GM23338 (cell line): ENCODE data around the gene TRIM38. TPM values are rescaled to one million over a fixed set of nuclear protein-coding genes. Genes with fewer than 3 reads are reported as not detected.
A peak's percentile ranks its signal among the peaks of the same experiment; 100 is the strongest.

Experiments
- ATAC-seq: fragments of 200-7000 bp; cut with Tn5 transposase; 3 replicates; pipeline ENCODE4 v1.9.1; 2020
- DNase-seq: peaks from one replicate; pipeline ENCODE4 v3.0.0-alpha.2; 2015; ENCODE audit warnings: low spot score
- H2AFZ ChIP-seq: fragments of 200-600 bp; sonication (generic); 2 replicates; pipeline ENCODE4 v1.8.0; 2016; ENCODE audit warnings: antibody characterized with exemption, mild to moderate bottlenecking, moderate library complexity
- H3F3A ChIP-seq: fragments of 200-600 bp; sonication (generic); replicated peaks from 2 replicates; pipeline ENCODE4 v1.8.0; 2017; ENCODE audit warnings: antibody characterized with exemption, mixed run types, low read depth
- H3K27ac ChIP-seq: fragments of 200-600 bp; sonication (generic); 2 replicates; pipeline ENCODE4 v1.6.1; 2016; ENCODE audit warnings: low read depth
- H3K27me3 ChIP-seq: fragments of 200-600 bp; sonication (generic); 2 replicates; pipeline ENCODE4 v1.8.0; 2016; ENCODE audit warnings: mild to moderate bottlenecking, mixed run types, moderate library complexity; ENCODE audit not compliant: insufficient read depth
- H3K36me3 ChIP-seq: fragments of 200-600 bp; sonication (generic); 2 replicates; pipeline ENCODE4 v1.8.0; 2016; ENCODE audit warnings: mild to moderate bottlenecking; ENCODE audit not compliant: insufficient read depth
- H3K4me1 ChIP-seq: fragments of 200-600 bp; sonication (generic); 2 replicates; pipeline ENCODE4 v1.8.0; 2016; ENCODE audit warnings: mild to moderate bottlenecking, moderate library complexity; ENCODE audit not compliant: insufficient read depth
- H3K4me2 ChIP-seq: fragments of 200-600 bp; sonication (generic); 2 replicates; pipeline ENCODE4 v1.7.1; 2017; ENCODE audit warnings: mixed run types
- H3K4me3 ChIP-seq: fragments of 200-600 bp; sonication (generic); 2 replicates; pipeline ENCODE4 v1.6.1; 2016; ENCODE audit warnings: mixed run types
- H3K79me2 ChIP-seq: fragments of 200-600 bp; sonication (generic); replicated peaks from 2 replicates; pipeline ENCODE4 v1.8.0; 2017; ENCODE audit warnings: mild to moderate bottlenecking; ENCODE audit not compliant: insufficient read depth
- H3K9me2 ChIP-seq: fragments of 200-600 bp; sonication (generic); 2 replicates; pipeline ENCODE4 v1.8.0; 2017; ENCODE audit not compliant: insufficient read depth
- H4K20me1 ChIP-seq: fragments of 200-600 bp; sonication (generic); replicated peaks from 2 replicates; pipeline ENCODE4 v1.8.0; 2017; ENCODE audit warnings: mild to moderate bottlenecking; ENCODE audit not compliant: insufficient read depth
- H3K27ac Mint-ChIP-seq: 2 replicates; pipeline ENCODE4 v1.8.0; 2020; ENCODE audit warnings: inconsistent platforms, mild to moderate bottlenecking, moderate library complexity, mixed read lengths
- H3K27me3 Mint-ChIP-seq: 3 replicates; pipeline ENCODE4 v1.8.0; 2022; ENCODE audit warnings: low read depth, mild to moderate bottlenecking, moderate library complexity, mixed read lengths, inconsistent platforms; ENCODE audit not compliant: insufficient read depth, poor library complexity
- H3K36me3 Mint-ChIP-seq: 3 replicates; pipeline ENCODE4 v1.8.0; 2021; ENCODE audit warnings: low read depth, mild to moderate bottlenecking, inconsistent platforms, moderate library complexity, mixed read lengths
- H3K4me1 Mint-ChIP-seq: 3 replicates; pipeline ENCODE4 v1.8.0; 2020; ENCODE audit warnings: mild to moderate bottlenecking, inconsistent platforms, mixed read lengths
- H3K4me3 Mint-ChIP-seq: 3 replicates; pipeline ENCODE4 v1.8.0; 2021; ENCODE audit warnings: moderate library complexity, mild to moderate bottlenecking, inconsistent platforms, mixed read lengths
- H3K9me3 Mint-ChIP-seq: 3 replicates; pipeline ENCODE4 v1.8.0; 2020; ENCODE audit warnings: moderate library complexity, mild to moderate bottlenecking, inconsistent platforms, mixed read lengths
- CREB1 ChIP-seq: fragments of 250-450 bp; sonication (Bioruptor Pico); IDR thresholded peaks from 2 replicates; pipeline ENCODE4 v1.5.0; 2020; ENCODE audit warnings: low read depth, mild to moderate bottlenecking, moderate library complexity
- EZH2 ChIP-seq: fragments of 200-600 bp; sonication (generic); IDR thresholded peaks from one replicate; pipeline ENCODE4 v1.8.0; 2017; ENCODE audit warnings: antibody characterized with exemption, mild to moderate bottlenecking, low read depth; ENCODE audit not compliant: unreplicated experiment
- EZH2phosphoT487 ChIP-seq: fragments of 200-600 bp; sonication (generic); IDR thresholded peaks from one replicate; pipeline ENCODE4 v1.8.1; 2018; ENCODE audit warnings: antibody characterized with exemption; ENCODE audit not compliant: unreplicated experiment
- JUNB ChIP-seq: IDR thresholded peaks from one replicate; pipeline ENCODE4 v1.6.1; 2016; ENCODE audit warnings: antibody characterized with exemption; ENCODE audit not compliant: unreplicated experiment
- NANOG ChIP-seq: IDR thresholded peaks from 2 replicates; pipeline ENCODE4 v1.6.1; 2016; ENCODE audit warnings: antibody characterized with exemption, borderline replicate concordance
- POLR2AphosphoS5 ChIP-seq: IDR thresholded peaks from 2 replicates; pipeline ENCODE4 v1.6.1; 2016; ENCODE audit warnings: antibody characterized with exemption, low read depth
- ZNF114 ChIP-seq: fragments of 250-450 bp; sonication (Bioruptor Pico); IDR thresholded peaks from 2 replicates; pipeline ENCODE4 v1.5.0; 2020; ENCODE audit warnings: mild to moderate bottlenecking, moderate library complexity
- polyA plus RNA-seq: library from polyadenylated mRNA; unstranded; fragments of >200 nt; fragmentation: Nextera tagmentation; extraction: Ambion mirVana; gene quantifications from 2 replicates; pipeline ENCODE4 v1.2.1, GENCODE V29; 2016
- total RNA-seq: library from RNA; depleted of rRNA; stranded (reverse); fragments of >200 nt; shearing (Covaris generic); gene quantifications from 2 replicates; pipeline ENCODE4 v1.2.3, GENCODE V29; 2014
- TF ChIP-seq, protein P1 (sequence below): IDR thresholded peaks from one replicate; pipeline ENCODE4 v1.6.1; 2018; ENCODE audit warnings: antibody characterized with exemption; ENCODE audit not compliant: unreplicated experiment
- TF ChIP-seq, protein P2 (sequence below), 2 experiments: fragments of 200-600 bp in 1 of 2; sonication (generic) in 1 of 2; conservative IDR thresholded peaks; 2 replicates each; pipeline versions ENCODE4 v1.5.1 to v1.6.1; 2016 to 2017; ENCODE audit warnings: antibody characterized with exemption in 2 of 2, low read depth in 2 of 2, mild to moderate bottlenecking in 2 of 2, moderate library complexity in 1 of 2
- TF ChIP-seq, protein P3 (sequence below): IDR thresholded peaks from 2 replicates; pipeline ENCODE4 v1.6.1; 2016; ENCODE audit warnings: antibody characterized with exemption

TRIM38 gene
- total and polyA plus RNA-seq, 2 experiments from 2014 or later, result 0.66 to 0.82 TPM

DNA sequence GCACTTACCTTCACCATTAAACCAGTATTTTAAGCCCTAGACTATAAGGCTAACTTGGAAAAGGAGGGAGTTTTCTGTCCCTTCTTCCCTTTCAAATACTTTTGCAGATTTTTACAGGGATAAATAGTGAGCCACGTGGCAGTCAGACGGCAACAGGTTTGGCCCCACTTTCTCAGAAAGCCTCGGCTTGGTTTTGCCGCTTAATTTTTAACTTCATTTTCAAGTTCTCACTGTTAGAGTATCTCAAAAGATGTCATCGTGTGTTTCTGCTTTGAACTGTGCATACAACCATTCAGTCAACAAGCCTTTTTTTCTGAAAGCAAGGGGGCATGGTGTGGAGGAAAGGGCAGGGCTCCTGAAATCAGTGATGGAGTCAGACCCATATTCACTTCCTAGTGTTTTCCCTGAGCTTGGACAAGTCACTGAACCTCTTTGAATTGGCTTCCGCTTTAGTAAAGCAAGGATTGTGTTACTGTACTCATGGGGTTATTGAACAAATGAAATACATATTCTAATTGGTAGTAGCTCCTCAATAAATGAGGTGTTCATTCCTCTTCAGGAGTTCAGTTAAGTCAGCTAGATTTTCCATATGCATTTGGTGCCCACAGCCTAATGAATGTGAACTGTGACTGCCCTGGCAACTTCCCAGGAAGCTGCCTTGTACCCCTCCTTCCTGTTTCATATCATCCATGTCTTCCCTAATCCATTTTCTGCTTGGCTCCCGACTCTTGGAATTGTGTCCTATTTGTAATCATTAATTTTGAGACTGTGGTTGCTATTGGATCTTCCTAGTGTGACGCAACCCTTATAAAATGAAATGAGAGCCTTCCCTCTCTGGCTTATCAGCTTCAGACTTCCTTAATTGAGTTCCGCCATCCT, 31.8 kb upstream of the TRIM38 start, which contains the start of gene SLC17A2 (continued):
- TF ChIP-seq POLR2AphosphoS5 (no peak), NANOG (no peak), ZNF114 (CRISPR knock-in tag) (no peak), JUNB (no peak), CREB1 (CRISPR knock-in tag) (no peak), EZH2 (no peak), EZH2phosphoT487 (no peak)
- TF ChIP-seq, protein P1, sequence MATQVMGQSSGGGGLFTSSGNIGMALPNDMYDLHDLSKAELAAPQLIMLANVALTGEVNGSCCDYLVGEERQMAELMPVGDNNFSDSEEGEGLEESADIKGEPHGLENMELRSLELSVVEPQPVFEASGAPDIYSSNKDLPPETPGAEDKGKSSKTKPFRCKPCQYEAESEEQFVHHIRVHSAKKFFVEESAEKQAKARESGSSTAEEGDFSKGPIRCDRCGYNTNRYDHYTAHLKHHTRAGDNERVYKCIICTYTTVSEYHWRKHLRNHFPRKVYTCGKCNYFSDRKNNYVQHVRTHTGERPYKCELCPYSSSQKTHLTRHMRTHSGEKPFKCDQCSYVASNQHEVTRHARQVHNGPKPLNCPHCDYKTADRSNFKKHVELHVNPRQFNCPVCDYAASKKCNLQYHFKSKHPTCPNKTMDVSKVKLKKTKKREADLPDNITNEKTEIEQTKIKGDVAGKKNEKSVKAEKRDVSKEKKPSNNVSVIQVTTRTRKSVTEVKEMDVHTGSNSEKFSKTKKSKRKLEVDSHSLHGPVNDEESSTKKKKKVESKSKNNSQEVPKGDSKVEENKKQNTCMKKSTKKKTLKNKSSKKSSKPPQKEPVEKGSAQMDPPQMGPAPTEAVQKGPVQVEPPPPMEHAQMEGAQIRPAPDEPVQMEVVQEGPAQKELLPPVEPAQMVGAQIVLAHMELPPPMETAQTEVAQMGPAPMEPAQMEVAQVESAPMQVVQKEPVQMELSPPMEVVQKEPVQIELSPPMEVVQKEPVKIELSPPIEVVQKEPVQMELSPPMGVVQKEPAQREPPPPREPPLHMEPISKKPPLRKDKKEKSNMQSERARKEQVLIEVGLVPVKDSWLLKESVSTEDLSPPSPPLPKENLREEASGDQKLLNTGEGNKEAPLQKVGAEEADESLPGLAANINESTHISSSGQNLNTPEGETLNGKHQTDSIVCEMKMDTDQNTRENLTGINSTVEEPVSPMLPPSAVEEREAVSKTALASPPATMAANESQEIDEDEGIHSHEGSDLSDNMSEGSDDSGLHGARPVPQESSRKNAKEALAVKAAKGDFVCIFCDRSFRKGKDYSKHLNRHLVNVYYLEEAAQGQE, result no peak
- TF ChIP-seq, protein P2, sequence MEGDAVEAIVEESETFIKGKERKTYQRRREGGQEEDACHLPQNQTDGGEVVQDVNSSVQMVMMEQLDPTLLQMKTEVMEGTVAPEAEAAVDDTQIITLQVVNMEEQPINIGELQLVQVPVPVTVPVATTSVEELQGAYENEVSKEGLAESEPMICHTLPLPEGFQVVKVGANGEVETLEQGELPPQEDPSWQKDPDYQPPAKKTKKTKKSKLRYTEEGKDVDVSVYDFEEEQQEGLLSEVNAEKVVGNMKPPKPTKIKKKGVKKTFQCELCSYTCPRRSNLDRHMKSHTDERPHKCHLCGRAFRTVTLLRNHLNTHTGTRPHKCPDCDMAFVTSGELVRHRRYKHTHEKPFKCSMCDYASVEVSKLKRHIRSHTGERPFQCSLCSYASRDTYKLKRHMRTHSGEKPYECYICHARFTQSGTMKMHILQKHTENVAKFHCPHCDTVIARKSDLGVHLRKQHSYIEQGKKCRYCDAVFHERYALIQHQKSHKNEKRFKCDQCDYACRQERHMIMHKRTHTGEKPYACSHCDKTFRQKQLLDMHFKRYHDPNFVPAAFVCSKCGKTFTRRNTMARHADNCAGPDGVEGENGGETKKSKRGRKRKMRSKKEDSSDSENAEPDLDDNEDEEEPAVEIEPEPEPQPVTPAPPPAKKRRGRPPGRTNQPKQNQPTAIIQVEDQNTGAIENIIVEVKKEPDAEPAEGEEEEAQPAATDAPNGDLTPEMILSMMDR (conservative IDR thresholded peaks at IDR 0.05; ENCODE audit: low read depth in 2 of 2), result no peak
- TF ChIP-seq, protein P3, sequence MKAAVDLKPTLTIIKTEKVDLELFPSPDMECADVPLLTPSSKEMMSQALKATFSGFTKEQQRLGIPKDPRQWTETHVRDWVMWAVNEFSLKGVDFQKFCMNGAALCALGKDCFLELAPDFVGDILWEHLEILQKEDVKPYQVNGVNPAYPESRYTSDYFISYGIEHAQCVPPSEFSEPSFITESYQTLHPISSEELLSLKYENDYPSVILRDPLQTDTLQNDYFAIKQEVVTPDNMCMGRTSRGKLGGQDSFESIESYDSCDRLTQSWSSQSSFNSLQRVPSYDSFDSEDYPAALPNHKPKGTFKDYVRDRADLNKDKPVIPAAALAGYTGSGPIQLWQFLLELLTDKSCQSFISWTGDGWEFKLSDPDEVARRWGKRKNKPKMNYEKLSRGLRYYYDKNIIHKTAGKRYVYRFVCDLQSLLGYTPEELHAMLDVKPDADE, result no peak

DNA sequence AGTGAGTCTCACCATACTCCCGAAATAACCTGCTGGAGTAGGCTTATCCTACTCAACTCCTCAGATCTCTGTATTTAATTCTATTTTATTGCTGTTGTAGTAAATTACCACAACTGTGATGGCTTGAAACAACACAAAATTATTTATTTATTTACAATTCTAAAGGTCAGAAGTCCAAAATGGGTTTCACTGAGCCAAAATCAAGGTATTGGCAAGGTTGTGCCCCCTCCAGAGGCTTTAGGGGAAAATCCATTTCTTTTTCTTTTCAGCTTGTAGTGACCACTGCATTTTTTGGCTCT, 31.2 kb upstream of the TRIM38 start:
- Histone ChIP-seq H4K20me1 (no peaks in the 10 kb centered on the region), H3K4me3 (no peak overlapping the region), H3K36me3 (no peaks in the 10 kb centered on the region), H3K4me1 (no peaks in the 10 kb centered on the region), H3K79me2 (no peaks in the 10 kb centered on the region), H3K4me2 (no peak overlapping the region), H3K27ac (no peak overlapping the region), H3K9me2 (no peaks in the 10 kb centered on the region), H3K27me3 (no peaks in the 10 kb centered on the region), H2AFZ (0 out of 2 replicates have a peak overlapping the region, but pooled peaks have one; percentile 52), H3F3A (no peaks in the 10 kb centered on the region)
- Mint-ChIP-seq H3K27me3 (no peaks in the 10 kb centered on the region), H3K9me3 (no peaks in the 10 kb centered on the region), H3K27ac (no peak overlapping the region), H3K4me3 (no peak overlapping the region), H3K36me3 (no peaks in the 10 kb centered on the region), H3K4me1 (no peaks in the 10 kb centered on the region)
- ATAC-seq (no peak), DNase-seq (no peak)
- TF ChIP-seq EZH2, result no peak
- TF ChIP-seq, protein P1, result no peak
